Measurements from ENCODE around the gene FOXL2NB.
A peak's percentile ranks its signal among the peaks of the same experiment; 100 is the strongest.
"Not testable (repeated sequence)": the region's sequence is repeated elsewhere in the genome, so short reads cannot be mapped to it uniquely, and the experiment has no call there.

The FOXL2NB gene

DNA sequence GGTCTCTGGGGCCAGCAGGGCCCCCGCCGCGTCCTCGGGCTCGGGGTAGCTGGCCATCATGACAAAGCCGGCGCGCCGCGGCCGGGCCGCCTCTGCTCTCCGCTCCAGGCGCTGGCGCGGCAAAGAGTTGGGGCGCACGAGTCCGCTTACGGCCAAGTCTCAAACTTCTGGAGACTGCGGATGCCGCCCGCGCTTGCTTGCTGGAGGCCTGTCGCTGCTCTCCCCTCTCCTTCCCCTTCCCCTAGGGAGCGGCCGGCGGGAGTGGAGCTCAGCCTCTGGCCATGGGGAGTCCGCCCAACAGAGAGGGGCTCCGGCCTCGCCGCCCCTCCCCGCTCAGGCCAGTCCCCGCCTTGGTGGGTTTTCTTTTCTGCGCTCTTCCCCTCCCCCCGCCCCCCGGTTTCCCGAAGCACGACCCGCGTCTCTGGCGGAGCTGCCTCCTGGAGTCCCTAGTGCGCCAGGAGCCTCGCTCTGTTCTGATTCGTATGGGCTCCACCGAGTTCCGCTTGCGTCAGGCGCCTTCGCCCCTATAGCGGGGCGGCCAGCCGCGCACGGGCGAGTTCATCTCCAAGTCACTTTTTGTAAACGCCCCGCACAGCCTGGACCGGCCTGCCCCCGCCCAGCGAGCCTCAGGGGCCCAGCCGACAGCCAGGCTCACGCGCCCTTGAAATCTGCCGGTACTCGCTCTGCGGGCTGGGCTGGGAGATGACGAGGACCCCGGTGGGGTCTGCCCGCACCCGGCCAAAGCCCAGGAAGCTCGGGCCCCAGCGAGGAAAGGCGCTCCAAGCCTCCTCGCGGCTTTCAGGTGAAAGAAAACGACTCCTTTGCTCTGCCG lies at the start of gene FOXL2NB, which contains the start of gene FOXL2:
FOXL2NB (plus strand) TSS at position 555 of the 832 bp plus-strand sequence; CDS start at position 703, 148 bp downstream.
FOXL2 (minus strand) TSS at position 475 of the 832 bp plus-strand sequence; CDS start at position 60, 415 bp downstream.
- DNase-seq (ENCODE audit: low spot score) = peak; percentile 38

- no peak for DNase-seq (ENCODE audit: low spot score)
Observed at GRCh38 chr3:138898301-138898700, 48.7 kb upstream of the FOXL2NB start.

DNA sequence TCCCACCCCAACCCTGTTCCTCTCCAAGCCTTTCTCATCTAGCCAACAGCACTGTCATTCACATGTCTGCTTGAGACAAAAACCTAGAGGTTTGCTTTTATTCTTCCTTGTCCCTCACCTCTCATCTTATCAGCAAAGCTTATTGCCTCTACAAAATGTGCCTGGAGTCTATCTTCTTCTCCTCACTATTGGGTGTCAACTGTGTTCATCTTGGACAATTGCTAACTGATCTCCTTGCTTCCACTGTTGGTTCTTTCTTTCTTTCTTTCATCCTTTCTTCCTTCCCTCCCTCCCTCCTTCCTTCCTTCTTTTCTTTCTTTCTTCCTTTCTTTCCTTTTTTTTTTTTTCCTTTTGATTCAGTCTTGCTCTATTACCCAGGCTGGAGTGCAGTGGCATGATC lies 48.3 kb upstream of the FOXL2NB start:
- no peak for DNase-seq (ENCODE audit: low spot score)

DNA sequence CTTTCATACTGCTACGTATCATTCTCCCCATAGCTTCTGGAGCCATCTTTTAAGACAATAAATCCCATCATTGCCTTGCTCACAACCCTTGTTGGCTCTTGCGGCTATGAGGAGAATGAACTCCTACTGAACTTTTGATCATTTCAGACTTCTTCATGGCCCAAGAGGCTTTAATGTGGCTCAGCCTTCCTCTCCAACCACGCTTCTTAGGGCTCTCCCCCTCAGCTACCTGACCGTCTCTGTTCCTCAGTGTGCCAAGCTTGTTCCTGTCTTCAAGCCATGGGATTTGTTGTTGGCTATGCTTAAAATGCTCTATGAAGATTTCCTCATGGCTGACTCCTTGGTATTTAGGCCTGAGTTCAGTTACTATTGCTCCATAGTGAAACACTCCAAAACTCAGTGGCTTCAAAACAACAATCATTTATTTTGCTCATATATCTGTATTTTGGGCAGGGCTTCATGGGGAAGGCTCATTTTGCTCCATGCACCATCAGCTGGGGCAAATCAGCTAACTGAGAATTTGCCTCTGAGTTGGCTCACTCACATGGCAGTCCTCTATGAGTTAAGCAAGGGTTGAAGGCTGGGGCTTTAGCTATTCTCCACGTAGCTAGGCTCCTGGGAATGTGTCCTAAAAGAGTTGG lies 47.5 kb upstream of the FOXL2NB start:
- DNase-seq (ENCODE audit: low spot score) = no peak

DNA sequence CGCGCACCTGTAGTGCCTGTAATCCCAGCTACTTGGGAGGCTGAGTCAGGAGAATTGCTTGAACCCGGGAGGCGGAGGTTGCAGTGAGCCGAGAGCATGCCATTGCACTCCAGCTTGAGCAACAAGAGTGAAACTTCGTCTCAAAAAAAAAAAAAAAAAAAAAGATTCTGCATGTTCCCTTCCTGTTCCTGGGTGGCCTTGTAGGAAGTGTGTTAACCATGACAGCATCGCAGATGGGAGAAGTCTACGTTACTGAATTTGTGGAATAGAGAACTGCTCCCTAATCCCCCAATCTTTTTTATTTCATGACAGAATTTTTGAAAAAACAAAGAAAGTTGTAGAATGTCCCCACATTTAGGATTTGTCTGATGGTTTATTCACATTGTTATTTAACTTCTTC lies 45.5 kb upstream of the FOXL2NB start:
- DNase-seq (ENCODE audit: low spot score) = no peak

DNA sequence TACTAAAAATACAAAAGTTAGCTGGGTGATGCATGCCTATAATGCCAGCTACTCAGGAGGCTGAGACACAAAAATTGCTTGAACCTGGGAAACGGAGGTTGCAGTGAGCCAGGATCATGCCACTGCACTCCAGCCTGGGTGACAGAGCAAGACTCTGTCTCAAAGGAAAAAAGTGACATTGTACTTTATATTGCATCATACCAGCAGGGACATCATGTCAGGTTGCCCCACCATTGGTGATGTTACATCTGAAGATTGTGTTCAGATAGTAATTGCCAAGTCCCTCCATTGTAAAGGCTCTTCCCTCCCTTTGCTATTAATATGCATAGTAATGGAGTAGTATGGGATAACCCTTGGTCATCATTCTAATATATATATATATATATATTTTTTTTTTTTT lies 44.8 kb upstream of the FOXL2NB start:
- no peak for DNase-seq (ENCODE audit: low spot score)

DNA sequence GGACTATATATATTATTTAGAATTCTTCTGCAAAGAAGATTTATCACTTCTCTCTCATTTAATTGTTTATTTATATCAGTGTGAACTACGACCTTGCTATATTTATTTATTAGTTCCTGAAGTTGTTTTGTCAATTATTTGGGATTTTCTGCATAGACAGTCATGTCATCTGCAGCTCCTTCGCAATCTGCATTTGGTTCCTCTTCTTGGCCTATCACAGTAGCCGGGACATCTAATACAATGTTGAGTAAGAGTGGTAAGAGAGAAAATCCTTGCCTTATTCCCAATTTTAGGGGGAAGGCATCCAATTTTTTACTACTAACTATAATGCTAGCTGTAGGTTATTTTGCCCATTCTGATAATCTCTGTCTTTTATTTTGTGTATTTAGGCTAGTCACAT lies 39.5 kb upstream of the FOXL2NB start:
- no peak for DNase-seq (ENCODE audit: low spot score)

GRCh38 chr3:138908846-138909245 lies 38.2 kb upstream of the FOXL2NB start:
- DNase-seq (ENCODE audit: low spot score) = no peak

GRCh38 chr3:138909904-138910303 lies 37.1 kb upstream of the FOXL2NB start:
- DNase-seq (ENCODE audit: low spot score) = no peak

DNA sequence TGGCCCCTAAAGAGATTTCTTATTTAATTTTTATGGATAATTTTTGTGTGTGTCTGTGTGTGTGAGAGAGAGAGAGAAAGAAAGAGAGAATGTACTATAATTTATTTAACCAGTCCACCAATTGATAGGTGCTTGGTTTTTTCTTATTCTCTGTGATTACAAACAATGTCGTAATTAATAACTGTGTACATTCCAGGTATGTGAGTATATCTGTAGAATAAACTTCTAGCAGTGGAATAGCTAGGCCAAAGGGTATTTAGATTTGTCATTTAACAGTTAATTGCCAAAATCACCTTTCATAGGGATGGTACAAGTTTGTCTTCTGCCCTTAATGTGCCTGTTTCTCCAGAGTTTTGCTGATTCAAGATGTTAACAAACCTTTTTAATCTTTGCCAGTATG lies 35.4 kb upstream of the FOXL2NB start:
- no peak for DNase-seq (ENCODE audit: low spot score)

- DNase-seq (ENCODE audit: low spot score) = no peak
Observed at GRCh38 chr3:138912237-138912636, 34.8 kb upstream of the FOXL2NB start.

- DNase-seq (ENCODE audit: low spot score) = no peak
Observed at GRCh38 chr3:138913766-138914165, 33.3 kb upstream of the FOXL2NB start.

- no peak for DNase-seq (ENCODE audit: low spot score)
Observed at GRCh38 chr3:138914870-138915502, 32.0 kb upstream of the FOXL2NB start.

DNA sequence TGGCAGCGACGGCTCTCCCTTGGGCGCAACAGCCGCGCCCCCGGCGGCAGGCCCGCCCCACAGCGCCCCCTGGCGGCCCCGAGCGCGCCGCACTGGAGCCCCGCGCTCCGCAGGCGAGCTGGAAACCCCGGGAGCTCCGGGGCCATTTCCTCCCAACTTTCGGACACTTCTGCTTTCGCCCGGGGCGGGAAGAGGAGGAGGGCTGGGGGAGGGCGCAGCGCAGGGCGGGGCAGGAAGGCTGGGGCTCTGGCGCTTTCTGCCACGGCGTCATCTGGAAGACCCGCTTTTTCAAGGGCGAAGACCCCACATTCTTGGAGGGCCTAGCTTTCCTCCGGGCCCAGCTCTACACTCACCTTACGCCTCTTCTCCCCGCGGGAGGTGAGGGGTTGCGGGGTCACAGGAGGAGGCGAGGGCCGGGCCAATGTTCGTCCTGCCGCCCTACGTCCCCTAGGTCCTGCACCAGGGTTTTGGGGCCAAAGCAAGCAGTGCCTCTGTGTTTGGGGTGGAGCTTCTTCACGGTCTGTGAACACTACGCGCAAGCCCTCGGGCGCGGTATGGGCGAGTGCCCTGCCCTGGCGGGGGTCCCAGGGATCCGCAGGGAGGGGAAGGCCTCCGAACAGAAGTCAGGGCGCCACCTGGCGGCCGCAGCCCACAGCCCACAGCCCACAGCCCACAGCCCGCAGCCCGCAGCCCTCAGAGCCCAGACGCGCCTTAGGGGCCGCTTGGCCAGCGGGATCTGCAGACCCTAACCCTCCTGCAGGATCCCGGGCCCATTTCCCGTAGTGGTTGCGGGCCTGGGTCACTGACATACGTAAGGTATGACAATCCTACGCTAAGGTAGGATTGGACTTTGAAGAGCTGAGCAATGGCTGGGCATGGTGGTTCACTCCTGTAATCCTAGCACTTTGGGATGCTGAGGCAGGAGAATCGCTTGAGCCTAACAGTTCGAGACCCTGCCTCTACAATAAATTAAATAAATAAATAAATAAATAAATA lies 31.2 kb upstream of the FOXL2NB start:
- peak; percentile 95 for DNase-seq (ENCODE audit: low spot score)

DNA sequence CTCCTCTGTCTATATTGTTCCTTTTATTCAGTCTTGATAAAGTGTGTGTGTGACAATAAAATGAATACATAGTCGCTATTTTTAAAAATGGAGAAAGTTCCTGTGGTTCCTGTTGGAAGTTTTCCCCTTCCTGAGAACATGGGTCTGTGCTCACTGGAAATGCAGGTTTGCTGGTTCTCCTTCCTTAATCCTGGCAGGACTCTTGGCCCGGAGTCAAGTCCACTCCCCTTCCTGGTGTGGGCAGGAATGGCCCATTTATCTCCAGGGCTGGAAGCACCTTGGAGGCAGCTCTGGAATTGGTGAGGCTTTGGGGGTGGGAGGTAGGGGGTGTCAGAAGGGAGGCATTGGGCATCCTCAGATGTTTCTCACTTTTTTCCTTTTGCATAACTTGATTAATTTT lies 30.2 kb upstream of the FOXL2NB start:
- DNase-seq (ENCODE audit: low spot score) = no peak

DNA sequence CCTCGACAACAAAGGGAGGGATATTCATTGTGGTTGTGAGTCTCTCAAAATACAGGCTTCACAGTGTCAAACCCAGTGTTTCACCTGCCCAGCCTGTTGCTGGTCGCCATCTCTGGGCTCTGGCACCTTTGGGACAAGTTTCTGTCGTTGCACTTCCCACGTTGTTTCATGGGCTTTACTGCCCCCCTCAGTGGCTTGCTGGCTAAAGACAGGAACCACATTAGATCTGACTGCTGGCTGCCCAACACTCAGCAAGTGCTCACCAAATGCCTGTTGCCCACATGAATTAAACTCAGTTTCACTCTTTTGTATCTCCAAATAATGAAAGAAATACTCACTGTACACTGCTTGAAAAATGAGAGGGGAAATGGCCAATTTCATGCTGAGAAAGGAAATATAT lies 27.7 kb upstream of the FOXL2NB start:
- no peak for DNase-seq (ENCODE audit: low spot score)

DNA sequence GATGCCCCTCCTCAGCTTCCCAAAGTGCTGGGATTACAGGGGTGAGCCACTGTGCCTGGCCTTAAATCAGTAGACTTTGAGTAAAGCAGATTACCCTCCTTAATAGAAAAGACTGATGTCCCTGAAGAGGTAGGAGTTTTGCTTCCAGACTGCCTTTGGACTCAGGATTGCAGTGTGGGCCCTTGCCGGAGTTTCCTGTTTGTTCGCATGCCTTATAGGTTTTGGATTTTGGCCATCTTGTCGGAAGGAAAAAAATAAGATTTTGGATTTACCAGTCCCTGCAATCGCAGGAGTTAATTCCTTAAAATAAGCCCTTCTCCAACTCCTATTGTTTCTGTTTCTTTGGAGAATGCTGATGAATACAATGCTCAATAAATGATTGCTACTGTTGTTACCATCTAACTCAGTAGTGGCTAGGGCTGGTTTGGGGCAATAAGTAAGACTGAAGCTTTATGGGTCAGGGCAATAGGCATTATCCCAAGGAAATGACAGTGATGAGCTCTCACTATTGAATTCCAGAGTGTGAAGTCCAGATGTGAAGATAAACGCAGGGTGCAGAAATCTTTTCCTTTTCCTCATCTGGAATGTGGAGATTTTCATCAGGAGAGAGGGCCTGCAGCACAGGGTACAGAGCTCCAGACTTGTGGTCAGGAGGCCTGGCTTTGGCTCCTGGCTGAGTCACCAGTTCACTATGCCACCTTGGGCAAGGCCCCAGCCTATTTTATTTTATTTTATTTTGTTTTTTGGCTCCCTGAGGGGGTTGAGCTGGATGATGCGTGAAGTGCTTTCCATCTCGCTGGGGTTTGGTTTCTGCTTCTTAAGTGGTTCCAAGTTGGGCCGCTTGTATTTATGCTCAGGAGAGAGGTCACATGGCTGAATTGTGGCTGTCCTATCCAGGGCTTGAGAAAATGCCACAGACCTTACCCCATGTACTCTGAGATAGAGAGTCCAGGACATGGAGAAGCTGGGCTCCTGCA lies 25.4 kb upstream of the FOXL2NB start:
- DNase-seq (ENCODE audit: low spot score) = no peak

DNA sequence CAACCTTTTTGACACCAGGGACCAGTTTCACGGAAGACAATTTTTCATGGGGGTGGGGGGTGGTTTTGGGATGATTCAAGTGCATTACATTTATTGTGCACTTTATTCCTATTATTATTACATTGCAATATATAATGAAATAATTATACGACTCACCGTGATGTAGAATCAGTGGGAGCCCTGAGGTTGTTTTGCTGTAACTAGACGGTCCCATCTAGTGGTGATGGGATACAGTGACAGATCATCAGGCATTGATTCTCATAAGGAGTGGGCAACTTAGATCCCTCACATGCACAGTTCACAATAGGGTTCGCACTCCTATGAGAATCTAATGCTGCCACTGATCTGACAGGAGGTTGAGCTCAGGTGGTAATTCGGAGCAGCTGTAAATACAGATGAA lies 24.6 kb upstream of the FOXL2NB start:
- not testable (repeated sequence) for DNase-seq (ENCODE audit: low spot score)

GRCh38 chr3:138923531-138923994 lies 23.5 kb upstream of the FOXL2NB start:
- peak; percentile 78 for DNase-seq (ENCODE audit: low spot score)

DNA sequence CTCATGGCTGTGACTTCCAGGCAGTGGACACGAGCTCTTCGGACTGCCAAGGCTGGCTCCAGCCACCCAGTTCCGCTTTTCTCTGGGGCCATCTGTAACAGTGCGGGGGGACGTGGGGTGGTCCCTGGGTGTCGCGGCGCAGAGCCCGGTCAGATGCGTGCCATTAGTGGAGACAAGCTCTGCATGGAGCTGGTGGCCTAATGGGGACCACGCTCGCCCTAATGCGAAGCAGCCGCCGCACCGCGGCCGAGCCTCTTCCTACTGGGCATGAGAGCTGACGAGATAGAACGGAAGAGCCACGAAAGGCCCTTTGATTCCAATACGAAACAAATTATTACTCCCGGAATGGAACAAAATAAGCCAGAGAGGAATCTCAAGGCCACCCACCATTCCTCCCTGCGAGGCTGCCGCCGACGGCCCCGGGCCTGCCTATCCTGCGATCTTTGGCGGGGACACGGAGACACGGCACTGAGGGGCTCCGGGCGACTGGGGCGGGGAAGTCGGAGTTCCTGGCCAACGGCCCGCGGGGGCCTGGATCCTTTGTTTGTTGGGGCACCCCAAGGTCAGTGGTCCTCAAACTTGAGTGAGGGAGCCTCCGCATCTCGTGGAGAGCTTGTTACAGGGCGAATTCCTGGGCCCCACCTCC lies 18.2 kb upstream of the FOXL2NB start:
- DNase-seq (ENCODE audit: low spot score) = no peak
